ENCODE measurements around the gene ITGAE.

The ITGAE gene

GRCh38 chr17:3801792-3802191, 804 bp upstream of the ITGAE start:
- no peak overlapping the region for H3K4me3 ChIP-seq (ENCODE audit: low read length)
- TF ChIP-seq CTCF (conservative IDR thresholded peaks at IDR 0.05; ENCODE audit: low read depth, low read length) = no peak
- DNase-seq (ENCODE audit: low read depth) = no peak

- no peak overlapping the region for H3K4me3 ChIP-seq (ENCODE audit: low read length)
- TF ChIP-seq CTCF (conservative IDR thresholded peaks at IDR 0.05; ENCODE audit: low read depth, low read length) = no peak
- DNase-seq (ENCODE audit: low read depth) = no peak
Observed at GRCh38 chr17:3801347-3801746, 359 bp upstream of the ITGAE start.

GRCh38 chr17:3799181-3799945, 1.6 kb downstream of the ITGAE start:
- H3K4me3 ChIP-seq (ENCODE audit: low read length) = no peak overlapping the region
- peak; percentile 10 for TF ChIP-seq CTCF (conservative IDR thresholded peaks at IDR 0.05; ENCODE audit: low read depth, low read length)
- no peak for DNase-seq (ENCODE audit: low read depth)

GRCh38 chr17:3798273-3799180, 2.5 kb downstream of the ITGAE start:
- H3K4me3 ChIP-seq (ENCODE audit: low read length) = no peak overlapping the region
- DNase-seq (ENCODE audit: low read depth) = no peak
- no peak for TF ChIP-seq CTCF (conservative IDR thresholded peaks at IDR 0.05; ENCODE audit: low read depth, low read length)

GRCh38 chr17:3796822-3797170, 4.2 kb downstream of the ITGAE start:
- no peak overlapping the region for H3K4me3 ChIP-seq (ENCODE audit: low read length)
- no peak for DNase-seq (ENCODE audit: low read depth)
- no peak for TF ChIP-seq CTCF (conservative IDR thresholded peaks at IDR 0.05; ENCODE audit: low read depth, low read length)

GRCh38 chr17:3796110-3796821, 4.7 kb downstream of the ITGAE start:
- H3K4me3 ChIP-seq (ENCODE audit: low read length) = no peak overlapping the region
- DNase-seq (ENCODE audit: low read depth) = no peak
- TF ChIP-seq CTCF (conservative IDR thresholded peaks at IDR 0.05; ENCODE audit: low read depth, low read length) = no peak
